GM18520 (cell line): ENCODE measurements around the gene DUSP9.

Experiments used
- ATAC-seq: cut with Tn5 transposase; IDR thresholded peaks from one replicate; pipeline ENCODE4 v1.9.1; 2021; ENCODE audit not compliant: unreplicated experiment

Gene DUSP9

DNA sequence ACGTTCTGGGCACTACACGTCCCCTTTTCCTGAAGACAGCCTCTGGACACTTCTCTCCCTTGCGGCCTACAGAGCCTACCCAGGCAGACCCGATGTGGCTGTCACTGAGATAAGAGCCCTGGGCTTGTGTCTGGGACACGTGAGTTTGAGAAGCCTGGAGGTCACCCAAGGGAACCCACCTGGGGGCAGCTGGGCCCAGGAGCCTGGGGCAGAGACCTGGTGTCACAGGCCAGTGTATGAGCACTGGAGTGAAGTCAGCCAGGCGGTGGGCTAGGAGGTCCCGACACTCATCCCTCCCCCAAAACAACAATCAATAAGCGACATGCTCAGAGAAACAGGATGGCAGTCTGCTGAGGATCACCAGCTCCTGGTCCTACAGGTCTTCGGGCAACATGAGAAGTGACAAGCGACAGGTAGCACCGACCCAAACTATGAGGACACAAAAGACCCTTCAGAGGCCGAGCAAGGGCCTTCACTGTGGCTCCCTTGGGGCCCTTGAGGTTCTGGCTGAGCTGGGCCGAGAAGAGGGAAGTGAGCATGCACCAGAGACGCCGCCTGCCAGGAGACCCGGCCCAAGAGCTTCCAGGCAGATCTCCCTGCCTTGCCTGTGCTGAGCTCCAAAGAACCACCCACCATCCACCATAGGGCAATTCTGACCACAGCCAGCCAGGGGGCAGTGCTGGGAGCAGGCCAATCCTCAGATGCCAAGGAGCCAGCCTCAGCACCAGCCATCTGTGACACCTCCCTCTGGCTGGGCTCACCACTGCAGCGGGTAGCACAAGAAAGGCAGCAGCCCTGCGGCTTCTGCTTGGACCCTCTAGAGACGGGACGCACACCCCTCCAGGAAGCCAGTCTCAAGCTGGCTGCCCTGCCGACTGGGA is 11.0 kb upstream of the DUSP9 start:
- no peak for ATAC-seq

DNA sequence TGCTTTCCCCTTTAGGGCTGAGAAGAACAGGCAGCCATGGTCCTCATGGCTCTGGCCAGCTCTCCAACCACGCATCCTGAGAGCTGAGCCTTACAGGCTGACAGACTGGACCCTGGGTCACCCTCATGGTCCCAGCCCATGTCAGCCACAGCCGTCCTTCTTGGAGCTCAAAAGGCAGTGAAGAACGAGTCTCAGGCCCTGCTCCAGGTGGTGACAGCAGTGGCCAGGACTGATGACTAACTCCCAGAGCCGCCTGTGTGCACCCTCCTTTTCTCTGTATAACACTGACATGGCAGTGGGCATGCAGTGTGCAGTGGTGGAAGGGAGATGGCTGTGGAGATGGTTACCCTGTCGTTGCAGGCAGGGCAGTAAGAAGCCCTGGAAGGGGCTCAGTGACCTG is 10.3 kb upstream of the DUSP9 start:
- ATAC-seq: no peak

DNA sequence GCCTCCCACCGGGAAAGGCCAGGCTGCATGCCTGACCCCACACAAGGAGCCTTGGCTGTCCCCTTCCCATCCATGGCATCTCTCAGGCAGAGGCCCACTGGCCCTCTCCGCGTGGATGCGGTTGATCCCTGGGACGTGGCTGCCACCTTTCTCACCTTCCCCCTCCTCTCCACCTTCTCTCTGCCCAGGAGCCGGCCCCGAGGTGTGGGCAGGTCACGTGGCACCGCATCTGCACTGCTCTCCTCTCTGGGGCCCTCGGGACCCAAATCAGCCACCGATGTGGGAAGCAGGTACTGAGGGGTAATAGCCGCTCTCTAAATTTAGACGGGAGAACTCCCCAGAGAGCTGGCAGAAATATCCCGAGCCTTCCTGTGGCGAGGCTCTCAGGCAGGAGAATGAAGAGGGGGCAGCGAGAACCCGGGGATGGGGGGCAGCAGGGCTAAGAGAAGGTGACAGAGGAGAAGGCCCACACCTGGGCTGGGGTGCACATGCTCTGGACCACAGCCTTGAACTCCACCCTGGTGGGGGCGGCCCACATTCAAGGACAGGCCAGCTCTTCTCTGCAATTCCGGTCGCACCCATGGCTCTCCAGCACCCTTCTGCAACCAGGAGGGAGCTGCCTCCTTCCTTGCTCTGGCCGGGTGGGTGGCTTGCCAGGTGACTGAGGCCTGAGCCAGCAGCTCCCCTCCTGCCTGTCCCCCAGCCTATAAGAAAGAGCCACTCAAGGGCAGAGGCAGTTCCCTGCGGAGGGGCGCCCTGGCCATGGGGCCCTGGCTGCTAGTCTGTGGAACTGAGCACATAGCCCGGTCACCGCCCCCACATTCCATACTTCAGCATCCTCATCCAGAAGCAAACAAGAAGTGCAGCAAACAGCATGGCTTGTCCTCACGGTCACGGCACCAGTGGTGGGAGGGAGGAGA is 9.6 kb upstream of the DUSP9 start:
- no peak for ATAC-seq

DNA sequence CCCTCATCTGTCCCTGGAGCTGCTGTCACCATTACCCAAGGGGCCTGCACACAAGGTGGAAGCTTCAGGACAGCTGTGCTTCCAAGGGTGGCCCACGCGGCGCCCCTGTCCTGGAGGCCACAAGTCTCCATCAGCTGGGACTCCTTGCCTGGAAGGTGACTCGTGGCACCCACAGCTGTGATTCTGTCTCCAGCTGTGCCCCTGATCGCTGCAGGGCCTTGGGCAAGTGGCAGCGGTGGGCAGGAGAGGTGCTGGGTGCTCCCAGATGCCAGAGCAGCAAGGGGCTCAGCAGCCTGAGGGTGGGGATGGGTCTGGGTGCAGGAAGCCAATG is 9.0 kb upstream of the DUSP9 start:
- no peak for ATAC-seq

DNA sequence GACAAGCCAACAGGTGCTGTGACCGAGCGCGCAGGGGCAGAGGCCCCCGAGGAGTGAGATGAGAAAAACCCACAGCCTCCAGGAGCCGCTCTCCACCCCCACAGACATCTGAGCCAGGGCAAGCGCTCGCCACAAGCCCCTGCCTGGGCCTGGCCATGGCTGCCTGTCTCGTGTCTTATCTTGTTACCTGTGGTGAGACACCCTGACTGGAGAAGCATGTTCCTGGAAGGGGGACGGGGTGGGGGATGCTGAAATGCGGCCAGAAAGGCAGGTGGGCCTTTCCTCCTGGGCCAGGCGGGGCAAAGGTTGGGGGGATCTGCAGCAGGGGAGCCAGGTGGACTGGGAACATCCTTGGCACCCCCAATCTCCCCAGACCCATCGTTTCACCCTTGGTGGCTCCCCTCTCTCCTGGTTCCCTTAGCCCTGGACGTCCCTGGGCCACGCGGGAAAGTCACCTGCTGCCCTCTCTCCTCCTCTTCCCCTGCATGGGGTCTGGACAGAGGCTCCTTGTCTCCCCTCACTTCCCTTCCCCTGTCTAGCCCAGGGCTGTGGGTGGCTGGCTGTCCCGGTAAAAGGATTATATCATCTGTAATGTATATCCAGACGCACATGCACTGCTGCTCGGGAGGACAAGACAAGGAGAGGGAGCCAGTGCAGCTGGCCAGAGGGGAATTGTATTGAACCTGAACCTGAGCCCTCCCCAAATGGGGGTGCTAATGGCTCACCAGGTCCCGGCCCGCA is 8.4 kb upstream of the DUSP9 start:
- no peak for ATAC-seq

DNA sequence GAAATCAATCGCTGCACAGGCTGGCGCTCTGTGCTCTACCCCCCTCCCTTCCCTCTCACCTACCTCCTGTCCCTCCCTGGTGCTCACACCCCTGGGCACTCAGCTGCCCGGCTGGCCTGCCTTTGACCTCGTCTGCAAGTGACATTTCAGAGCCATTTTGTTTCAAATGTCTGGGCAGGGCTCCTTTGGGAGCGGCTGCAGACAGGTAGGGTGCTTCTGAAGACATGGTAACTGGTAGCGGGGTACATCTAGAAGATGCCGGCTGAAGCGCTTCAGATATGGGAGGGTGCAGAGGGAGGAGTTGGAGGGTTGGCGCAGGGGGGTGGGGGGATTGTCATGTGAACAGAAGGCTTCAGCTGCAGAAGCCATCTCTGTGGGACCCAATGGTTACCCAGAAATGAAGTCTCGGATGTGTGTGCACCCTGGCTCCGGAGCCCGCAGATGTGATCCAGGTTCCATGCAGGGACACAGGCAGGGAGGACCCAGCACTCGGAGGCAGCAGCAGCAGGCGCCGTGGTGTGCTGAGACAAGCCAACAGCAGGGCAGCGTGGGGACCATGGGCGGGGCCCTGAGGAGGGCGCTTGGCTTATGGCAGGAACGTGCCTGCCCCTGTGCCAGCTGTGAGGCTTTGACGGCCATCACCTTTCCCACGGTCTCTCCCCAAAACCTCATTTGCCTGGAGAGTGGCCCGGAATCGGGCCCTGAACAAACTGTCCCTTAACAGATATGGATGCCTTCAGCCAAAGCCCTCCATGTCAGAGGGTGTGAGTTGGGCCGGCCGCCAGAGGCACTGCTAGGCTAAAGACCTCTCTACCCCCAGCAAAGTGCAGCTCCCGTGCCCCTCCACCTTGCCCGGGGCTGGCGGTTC is 7.6 kb upstream of the DUSP9 start:
- ATAC-seq: no peak

DNA sequence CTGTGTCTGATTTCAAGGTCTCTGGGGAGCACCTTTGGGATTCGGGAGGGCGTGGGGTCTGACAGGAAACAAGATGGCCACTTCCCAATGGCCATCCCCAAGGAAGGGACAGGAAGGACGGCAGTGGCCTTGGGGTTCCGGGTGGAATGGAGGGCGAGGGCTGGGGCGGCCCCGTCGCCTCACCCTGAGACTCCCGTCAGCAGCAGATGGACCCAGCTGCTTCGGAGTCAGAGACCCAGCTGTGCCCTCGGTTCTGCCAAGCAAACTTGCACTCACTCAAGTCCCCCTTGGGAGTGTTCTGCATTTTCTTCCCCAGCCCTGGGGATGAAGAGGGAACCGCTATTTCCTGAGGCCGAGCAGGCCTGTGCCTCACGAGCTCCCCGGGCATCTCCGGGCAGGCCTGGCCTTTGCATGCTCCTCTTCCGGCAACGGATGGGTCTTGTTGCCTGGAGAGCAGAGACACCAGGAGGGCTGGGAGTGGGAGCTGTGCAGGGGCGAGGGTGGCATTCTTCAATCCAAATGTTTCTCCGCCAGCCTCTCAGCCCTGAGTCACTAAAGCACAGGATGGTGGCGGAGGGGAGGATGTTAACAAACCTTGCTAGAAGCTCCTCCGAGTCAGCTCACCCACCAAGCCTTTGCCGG is 6.8 kb upstream of the DUSP9 start:
- no peak for ATAC-seq

DNA sequence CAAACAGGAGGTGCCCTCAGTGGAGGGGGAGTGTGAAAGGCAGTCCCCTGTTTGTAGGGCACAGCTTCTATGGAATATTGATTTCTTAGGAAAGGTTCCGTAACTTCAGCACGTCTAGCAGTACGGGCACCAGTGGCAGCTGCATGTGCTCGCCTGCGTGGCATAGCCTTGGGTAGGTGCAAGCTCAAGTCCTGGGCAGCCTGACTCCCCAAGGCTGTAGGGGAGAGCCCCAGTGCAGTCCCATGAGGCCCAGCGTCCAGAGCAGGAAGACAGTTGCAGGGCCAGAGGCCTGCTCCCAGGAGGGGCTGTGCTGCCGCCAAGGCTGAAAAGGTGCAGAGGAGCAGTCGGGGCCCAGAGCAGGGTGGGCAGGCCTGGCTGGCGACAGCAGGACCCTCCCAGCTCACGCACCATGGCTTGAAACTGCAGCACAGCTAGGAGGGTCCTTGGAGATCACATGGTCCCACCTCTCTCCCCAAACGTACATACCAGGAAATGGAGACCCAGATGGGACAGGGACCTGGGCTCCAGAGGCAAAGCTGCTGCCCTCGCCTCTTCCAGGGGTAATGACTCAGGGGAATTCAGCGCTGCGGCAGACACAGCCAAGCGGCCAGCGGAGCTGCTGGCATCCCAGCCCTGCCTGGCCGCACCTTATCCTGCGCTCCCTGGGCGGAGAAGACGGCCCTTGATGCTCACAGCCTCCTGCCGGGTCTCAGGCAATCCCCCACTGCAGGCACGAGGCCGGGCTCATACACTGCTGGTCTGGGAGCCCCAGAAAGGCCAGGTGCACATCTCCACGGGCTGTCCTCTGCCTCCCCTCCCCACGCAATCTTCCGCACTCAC is 6.0 kb upstream of the DUSP9 start:
- ATAC-seq: no peak

DNA sequence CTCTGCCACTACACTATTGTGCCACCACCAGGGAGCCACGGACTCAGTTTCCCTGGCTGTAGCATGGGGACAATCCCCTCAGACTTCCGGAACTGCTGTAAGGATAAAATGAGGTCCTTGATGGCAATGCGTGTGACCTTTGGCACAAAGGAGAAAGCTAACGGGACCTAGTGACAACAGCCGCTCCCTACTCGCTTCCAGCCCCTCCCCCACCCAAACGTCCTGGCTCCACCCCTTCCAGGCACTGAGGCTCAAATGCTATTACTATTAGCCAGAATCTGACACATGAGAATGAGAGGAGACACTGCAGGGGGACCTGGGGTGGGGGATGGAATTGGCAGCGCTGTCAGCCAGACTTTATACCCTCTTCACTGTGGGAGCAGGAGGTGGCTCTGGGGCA is 5.4 kb upstream of the DUSP9 start:
- ATAC-seq: no peak

DNA sequence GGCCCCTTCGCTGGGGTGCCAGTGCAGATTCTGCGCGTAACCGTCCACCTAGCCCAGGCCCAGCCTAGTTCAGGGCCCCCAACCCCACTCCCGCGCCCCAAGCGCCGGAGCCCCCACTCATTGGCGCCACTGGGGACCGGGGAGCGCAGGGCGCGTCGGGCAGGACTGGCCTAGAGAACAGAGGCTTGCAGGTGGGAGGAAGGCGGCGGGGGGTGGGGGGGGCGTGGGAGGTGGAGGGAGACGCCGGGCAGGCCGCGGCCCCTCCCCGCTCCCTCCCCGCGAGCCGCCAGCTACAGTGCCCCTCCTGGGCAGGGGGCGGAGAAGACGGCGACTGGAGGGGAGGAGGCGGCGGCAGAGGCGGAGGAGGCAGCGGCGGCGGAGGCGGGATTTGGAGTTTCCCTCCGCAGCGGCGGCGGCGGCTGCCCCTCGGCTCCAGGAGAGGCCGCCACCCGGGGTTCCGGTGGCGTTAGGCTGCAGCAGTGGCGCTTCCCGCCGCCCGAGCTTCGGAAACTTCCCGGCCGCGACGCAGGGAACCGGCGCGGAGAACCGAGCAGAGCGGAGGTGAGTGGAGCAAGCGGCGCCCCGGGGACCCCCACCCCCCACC is 4.8 kb upstream of the DUSP9 start:
- no peak for ATAC-seq

DNA sequence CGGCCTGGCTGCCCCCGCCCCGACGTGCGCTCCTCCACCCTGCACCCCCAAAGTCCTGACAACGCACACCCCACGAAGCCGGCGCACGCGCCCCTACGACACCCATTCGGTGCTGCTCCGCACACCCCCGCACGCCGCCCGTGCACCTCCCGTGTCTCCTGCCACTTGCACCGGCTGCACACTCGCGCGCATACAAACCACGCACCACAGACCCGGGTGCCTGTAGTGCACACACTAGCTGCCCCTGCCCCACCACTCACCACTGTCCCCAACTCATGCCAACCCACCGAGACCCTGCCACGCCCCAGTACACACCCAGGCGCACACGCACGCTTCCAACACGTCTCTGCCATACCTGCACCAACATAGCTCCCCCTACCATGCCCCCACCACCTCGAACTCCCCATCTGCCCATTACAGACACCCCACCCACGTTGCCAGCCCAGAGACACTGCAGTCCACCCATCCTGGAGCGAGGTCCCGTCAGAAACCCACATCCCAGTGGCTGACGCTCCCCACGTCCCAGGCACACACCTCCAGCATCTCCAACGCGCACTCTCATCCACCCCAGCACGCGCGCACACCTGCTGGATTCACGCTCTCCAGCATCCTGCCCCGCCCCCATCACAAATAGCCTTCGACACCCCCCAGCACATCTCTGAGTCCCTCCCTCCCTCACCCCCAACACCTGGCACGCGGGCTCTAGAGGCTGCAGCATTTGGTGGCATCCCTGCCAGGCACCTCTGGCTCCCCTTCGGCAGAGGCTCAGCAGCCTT is 4.2 kb upstream of the DUSP9 start:
- ATAC-seq: no peak

DNA sequence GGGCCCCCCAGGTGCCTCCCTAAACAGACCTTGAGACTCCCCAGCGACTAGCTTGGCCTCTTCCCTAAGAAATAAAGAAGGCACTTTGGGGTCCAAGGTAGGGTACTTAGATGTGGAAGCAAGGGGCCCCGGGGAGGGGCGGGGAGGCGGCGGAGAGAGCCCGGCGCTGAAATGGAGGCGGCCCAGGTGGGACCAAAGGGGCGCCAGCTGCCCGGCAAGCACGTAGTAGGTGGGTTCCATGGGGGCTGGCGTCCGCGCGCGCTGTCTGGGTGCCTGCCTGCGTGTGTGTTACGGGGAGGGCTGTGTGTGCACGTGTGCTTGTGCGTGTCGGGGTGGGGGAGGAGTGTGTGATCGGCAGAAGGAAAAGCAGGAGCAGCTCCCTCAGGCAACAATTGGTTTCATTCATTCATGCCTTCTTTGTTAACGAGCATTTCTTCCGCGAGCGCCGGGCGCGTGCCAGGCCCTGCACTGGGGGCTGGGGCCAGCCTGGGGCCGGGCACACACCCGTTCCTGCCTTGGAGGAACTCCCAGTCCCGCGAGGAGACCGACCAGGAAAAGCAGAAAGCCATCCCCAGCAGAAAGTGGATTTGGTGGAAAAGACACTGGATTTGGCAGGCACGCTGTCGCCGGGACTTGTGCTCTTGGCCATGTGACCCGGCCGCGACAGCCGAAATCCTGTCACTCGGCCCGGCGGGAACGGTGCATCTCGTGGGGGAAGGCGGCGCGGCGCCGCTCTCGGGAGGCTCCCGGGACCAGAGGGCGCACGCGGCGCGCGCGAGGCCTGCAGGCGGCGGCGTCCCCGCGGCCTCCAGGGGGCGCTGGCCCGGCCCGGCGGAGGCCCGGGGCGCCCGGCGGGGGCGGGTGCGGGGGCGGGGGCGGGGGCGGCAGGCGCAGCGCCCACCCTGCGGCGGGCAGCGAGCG is 3.3 kb upstream of the DUSP9 start:
- no peak for ATAC-seq

DNA sequence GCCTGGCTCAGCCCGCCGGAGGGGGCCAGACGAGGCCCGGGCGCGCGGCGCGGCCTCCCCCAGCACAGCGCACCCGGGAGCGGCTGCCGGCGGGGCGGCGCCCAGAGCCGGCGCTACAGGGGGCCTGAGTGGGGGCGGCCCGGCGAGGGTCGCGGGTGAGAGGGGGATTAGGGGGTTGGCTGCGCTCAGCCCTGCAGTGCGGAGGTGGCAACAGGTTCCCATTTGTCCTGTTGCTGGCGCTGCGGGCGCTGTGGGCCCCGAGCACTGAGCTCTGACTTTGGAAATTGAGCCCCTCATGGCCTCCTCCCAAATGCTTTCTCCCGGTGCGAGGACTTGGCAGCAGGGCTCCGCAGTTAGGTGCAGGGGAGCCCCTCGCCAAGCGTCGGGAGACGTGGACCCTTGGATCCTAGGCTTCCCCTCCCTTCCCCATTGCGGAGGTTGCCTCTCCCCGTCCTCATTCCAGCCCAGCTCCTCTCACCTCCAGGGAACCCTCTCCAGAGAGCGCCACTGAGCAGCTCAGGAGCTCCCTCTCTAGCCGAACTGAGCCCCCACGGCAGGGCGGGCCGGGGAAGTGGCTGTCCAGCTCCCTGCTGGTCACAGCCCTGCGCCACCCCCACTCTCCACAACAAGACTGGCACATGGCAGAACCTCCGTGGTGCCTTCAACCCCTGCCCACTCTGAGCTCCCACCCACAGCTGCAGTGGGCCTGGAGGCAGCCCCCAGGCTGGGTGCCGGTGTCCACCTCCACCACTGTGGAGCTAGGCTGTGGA is 2.5 kb upstream of the DUSP9 start:
- no peak for ATAC-seq

DNA sequence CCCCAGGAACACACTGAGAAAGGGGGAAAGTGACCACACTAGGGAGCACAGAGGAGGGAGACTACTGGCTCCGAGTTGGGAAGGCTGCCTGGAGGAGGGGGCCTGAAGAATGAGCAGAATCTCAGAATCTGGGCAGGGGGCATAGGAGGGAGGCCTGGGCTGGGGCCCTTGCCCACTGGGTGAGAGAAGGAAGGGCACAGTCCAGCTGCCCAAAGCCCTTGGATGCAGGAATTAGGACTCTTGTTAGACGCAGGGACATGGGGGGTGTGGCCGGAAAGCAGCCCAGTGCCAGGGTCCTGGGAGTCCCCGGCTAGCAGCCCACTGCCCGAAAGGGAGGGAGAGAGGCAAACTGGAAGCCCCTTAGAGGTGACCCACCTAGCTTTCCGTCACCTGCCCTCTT is 1.9 kb upstream of the DUSP9 start:
- ATAC-seq: no peak

DNA sequence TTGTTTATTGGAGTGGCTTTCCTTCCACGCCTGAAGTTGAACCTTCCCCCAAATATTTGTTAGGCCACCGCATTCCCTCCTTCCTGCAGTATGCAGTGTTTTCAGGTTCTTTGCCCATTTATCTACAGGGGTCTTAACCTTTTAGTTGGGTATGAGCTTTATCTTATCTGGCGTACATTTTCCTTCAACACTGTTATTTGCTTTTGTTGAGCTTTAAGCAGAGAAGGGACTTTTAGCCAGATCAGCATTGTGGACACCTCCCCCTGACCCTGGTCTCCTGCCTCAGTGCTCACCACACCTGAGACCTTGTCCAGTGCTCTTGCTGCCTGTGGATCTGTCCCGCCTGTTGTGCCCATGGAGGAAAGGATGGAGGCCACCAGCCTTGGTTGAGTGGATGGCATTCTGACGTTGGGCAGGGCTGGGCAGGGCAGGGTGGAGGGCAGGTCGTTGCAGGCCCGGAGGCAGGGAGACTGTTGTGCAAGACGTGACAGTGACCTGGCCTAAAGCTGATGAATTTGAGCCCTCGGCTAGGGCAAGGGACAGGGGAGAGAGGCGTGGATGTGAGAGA is 998 bp upstream of the DUSP9 start:
- no peak for ATAC-seq
